NOMO-1 treated with dmso at 0.1 percent for 144 hours (cell line): Measurements from ENCODE around the gene IPO4.
A peak's percentile ranks its signal among the peaks of the same experiment; 100 is the strongest.

Experiments
- DNase-seq: peaks from one replicate; lab custom pipeline; 2025; ENCODE audit not compliant: unreplicated experiment; lab: John Stamatoyannopoulos, UW

IPO4 gene

GRCh38 chr14:24177891-24178290 lies 10.7 kb downstream of the IPO4 start:
- no peak for DNase-seq

- no peak for DNase-seq
These were observed 11.4 kb downstream of the IPO4 start for GRCh38 chr14:24177041-24177825.

GRCh38 chr14:24176599-24176998 lies 12.0 kb downstream of the IPO4 start:
- no peak for DNase-seq

- no peak for DNase-seq
These were observed 15.7 kb downstream of the IPO4 start for GRCh38 chr14:24172871-24173281.

- DNase-seq = no peak
These were observed 16.3 kb downstream of the IPO4 start for GRCh38 chr14:24172261-24172860.

- DNase-seq = no peak
These were observed 17.0 kb downstream of the IPO4 start, which contains the start of gene REC8 for GRCh38 chr14:24171422-24172260. Gene REC8 (plus strand): TSS chr14:24172080. CDS start chr14:24172553, 473 bp downstream.

- DNase-seq = no peak
These were observed 21.0 kb downstream of the IPO4 start for GRCh38 chr14:24167469-24168114.

- DNase-seq = no peak
These were observed 22.8 kb downstream of the IPO4 start for GRCh38 chr14:24165785-24166184.

GRCh38 chr14:24164518-24164991 lies 24.1 kb downstream of the IPO4 start:
- DNase-seq = no peak

- no peak for DNase-seq
These were observed 26.5 kb downstream of the IPO4 start for GRCh38 chr14:24162093-24162492.

- peak; percentile 96 for DNase-seq
These were observed 27.5 kb downstream of the IPO4 start, which contains the start of gene IRF9 for GRCh38 chr14:24160850-24161804. Gene IRF9 (plus strand): TSS chr14:24161265. CDS start chr14:24162145, 880 bp downstream.

GRCh38 chr14:24160499-24160849 lies 28.1 kb downstream of the IPO4 start:
- DNase-seq = no peak

- no peak for DNase-seq
These were observed 28.7 kb downstream of the IPO4 start for GRCh38 chr14:24159777-24160498.

- DNase-seq = no peak
These were observed 31.3 kb downstream of the IPO4 start for GRCh38 chr14:24157331-24157730.

- DNase-seq = no peak
These were observed 31.8 kb downstream of the IPO4 start for GRCh38 chr14:24156840-24157239.

GRCh38 chr14:24155100-24155499 lies 33.5 kb downstream of the IPO4 start:
- DNase-seq = no peak

- DNase-seq = no peak
These were observed 37.1 kb downstream of the IPO4 start for GRCh38 chr14:24151404-24152080.

- DNase-seq = no peak
These were observed 37.6 kb downstream of the IPO4 start for GRCh38 chr14:24150993-24151392.

- DNase-seq = no peak
These were observed 38.0 kb downstream of the IPO4 start for GRCh38 chr14:24150567-24150966.
